HG02943 (cell line): ENCODE results near the gene CIART.

Source experiments
- ATAC-seq: cut with Tn5 transposase; IDR thresholded peaks from one replicate; pipeline ENCODE4 v1.9.1; 2021; ENCODE audit warnings: mild to moderate bottlenecking, low read depth, moderate library complexity; ENCODE audit not compliant: unreplicated experiment

CIART gene

GRCh38 chr1:150261367-150261766 lies 21.0 kb upstream of the CIART start:
- ATAC-seq, result no peak

DNA sequence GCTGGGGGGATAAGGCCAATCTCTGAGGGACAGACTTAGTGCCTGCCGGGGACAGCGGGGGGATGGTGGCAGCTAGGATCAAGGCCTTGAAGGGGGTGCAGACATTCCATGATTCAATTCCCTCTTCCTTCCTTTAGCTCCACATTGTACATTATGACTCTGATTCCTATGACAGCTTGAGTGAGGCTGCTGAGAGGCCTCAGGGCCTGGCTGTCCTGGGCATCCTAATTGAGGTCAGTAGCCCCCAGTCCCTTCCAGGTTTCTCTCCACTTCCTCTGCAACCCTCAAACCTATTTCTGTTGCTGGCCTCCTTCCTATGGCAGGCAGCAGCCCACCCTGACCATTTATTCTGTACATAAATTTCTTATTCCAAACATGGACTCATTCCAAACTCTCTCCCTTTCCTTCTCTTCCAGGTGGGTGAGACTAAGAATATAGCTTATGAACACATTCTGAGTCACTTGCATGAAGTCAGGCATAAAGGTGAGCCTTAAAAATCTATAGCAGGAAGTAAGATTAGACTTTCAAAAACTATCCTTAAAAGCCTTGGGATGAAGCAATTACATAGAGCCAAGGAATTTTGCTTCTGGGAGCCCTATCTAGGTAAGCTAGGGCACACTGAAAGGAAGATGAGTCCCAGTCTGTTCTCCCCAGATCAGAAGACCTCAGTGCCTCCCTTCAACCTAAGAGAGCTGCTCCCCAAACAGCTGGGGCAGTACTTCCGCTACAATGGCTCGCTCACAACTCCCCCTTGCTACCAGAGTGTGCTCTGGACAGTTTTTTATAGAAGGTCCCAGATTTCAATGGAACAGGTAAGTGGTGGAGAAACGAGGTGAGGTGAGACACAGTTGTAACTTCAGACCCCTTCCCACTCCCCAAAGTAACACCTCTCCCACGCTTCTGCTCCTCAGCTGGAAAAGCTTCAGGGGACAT lies 19.7 kb upstream of the CIART start:
- no peak for ATAC-seq

- no peak for ATAC-seq
Observed at GRCh38 chr1:150263549-150263948, 18.8 kb upstream of the CIART start.

GRCh38 chr1:150267896-150268295 lies 14.5 kb upstream of the CIART start:
- ATAC-seq, result no peak

- peak; percentile 15 for ATAC-seq
Observed at GRCh38 chr1:150268340-150268704, 14.0 kb upstream of the CIART start.

- peak; percentile 86 for ATAC-seq
Observed at GRCh38 chr1:150268705-150269403, 13.5 kb upstream of the CIART start, which contains the start of gene APH1A. Gene APH1A (minus strand): TSS chr1:150269016. CDS start chr1:150268810, 206 bp downstream.

GRCh38 chr1:150269451-150269850 lies 12.9 kb upstream of the CIART start:
- no peak for ATAC-seq

DNA sequence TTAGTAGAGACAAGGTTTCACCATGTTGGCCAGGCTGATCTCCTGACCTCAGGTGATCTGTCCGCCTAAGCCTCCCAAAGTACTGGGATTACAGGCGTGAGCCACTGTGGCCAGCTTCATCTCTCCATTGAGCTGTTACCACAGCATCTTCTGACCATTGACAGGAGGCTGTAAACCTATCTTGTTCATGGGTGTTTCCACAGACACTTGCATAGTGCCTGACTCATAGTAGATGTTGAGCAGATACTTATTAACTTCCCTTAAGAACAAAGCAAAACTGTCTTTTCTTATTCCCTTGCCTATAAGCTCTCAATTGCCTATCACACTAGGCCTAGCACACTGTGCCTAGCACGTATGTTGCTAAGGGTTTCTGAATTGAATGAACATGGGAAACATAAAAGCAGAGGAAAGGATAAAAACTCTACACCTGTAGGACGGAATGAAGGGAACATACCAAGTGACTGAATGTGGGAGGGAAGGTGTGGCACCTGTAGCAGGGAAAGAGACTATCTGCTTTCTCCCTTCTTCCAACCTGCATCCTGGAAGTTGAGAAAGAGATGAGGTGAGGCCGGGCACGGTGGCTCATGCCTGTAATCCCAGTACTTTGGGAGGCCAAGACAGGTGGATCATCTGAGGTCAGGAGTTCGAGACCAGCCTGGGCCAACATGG lies 10.9 kb upstream of the CIART start:
- no peak for ATAC-seq

DNA sequence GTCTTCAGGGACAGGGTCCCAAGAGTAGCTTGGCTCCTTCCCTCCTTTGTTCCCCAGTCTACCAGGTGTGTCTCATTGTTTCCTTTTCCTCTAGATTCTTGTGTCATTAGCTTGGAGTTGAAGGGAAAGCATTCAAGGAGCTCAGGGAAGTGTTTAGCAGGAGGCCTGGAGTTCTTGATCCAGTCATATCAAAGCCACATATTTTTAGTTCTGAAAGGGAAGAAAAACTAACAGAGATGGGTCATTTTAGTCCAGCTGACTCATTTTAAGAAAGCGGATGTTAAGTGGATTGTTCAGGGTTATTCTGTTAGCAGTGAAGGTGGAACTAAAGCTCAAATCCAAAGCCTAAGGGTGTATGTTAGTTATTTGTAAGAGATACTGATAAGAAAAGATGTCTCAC lies 9.0 kb upstream of the CIART start:
- ATAC-seq, result no peak

DNA sequence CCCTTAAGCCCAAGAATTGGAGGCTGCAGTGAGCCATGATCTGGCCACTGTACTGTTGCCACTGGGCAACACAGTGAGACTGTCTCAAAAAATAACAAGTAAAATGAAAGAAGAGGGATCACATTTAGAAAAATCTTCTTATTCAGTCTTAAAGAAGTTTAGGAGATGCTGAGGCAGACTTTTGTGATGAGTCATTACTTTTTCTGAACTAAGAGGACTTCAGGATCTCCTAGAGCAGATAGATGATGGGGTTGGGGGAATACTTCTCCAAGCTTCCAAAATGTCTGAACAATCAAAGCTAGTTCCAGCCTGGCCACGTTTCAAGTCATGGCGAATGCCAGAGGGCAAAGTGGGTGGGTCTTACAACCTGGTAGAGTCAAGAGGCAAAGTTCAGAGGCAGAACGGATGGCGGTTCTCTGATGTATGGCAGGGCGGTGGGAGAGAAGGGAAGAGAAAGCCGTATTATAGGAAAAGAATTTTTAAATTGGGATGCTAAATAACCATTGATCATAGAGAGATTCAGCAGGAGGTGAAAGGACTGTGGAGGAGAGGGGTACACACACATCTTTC lies 2.1 kb upstream of the CIART start:
- no peak for ATAC-seq

GRCh38 chr1:150281221-150281757 lies 1.1 kb upstream of the CIART start:
- ATAC-seq, result no peak

DNA sequence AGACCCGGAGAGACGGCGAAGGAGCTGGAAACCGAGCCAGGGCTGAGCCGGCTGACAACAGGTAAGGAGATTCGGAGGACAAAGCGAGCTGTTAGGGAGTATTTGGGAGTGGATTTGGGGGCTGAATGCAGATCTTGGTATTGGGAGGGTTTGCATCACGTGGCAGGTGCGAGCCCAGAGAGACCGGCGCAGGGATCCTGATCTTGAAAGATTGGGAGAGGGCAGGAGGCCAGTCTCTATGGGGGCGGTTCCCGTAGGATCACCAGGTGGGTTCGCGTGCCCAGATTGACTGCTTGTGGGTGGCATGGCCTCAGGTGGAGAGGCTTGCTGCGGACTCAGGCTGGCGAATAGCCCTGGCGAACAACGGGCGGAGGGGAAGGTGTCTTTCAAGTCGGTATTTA lies 204 bp downstream of the CIART start:
- no peak for ATAC-seq

DNA sequence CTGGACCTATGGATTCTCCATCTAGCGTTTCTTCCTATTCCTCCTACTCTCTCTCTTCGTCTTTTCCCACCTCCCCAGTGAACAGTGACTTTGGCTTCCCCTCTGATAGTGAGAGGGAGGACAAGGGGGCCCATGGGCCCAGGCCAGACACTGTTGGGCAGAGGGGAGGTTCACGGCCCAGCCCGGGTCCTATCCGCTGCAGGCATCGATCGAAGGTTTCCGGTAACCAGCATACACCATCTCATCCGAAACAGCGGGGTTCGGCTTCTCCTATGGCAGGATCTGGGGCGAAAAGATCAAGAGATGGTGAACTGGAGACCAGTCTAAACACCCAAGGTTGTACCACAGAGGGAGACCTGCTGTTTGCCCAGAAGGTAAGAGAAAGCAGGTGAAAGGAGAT lies 906 bp downstream of the CIART start:
- no peak for ATAC-seq

DNA sequence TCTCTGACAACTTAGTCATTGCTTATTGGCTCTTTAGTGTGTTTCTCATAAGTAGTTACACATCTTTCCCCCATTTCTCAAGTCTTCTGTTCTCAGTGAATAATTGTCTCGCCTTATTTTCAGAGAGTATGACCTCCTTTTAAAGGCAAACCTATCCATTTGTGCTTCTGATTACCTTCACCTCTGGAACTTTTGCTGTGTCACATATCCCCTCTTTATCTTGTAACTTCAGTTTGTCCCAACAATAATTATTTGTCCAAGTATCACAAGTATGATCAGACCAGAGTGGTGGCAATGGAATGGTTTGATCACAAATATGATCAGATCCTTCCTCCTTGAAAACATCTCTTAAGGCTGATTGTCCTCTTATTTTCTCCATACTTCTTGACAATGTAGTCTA lies 6.0 kb downstream of the CIART start:
- ATAC-seq, result no peak

DNA sequence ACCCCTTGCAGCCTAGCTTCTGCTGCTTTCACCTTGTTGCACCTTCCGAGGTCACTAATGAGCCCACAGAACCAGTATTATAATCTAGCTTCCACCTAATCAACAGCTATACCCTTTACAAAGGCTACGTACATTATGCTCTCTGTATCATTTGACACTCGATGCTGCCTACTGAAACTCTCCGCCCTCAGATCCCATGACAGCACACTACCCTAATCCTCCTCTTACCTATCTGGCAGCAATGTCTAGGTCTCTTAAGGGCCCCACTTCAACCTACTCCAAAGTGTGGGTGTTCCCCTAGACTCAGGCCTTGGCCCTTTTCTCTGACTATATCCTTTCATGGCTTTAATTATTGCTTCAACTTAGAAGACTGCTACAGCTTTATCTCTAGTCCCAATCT lies 6.5 kb downstream of the CIART start:
- ATAC-seq, result no peak

DNA sequence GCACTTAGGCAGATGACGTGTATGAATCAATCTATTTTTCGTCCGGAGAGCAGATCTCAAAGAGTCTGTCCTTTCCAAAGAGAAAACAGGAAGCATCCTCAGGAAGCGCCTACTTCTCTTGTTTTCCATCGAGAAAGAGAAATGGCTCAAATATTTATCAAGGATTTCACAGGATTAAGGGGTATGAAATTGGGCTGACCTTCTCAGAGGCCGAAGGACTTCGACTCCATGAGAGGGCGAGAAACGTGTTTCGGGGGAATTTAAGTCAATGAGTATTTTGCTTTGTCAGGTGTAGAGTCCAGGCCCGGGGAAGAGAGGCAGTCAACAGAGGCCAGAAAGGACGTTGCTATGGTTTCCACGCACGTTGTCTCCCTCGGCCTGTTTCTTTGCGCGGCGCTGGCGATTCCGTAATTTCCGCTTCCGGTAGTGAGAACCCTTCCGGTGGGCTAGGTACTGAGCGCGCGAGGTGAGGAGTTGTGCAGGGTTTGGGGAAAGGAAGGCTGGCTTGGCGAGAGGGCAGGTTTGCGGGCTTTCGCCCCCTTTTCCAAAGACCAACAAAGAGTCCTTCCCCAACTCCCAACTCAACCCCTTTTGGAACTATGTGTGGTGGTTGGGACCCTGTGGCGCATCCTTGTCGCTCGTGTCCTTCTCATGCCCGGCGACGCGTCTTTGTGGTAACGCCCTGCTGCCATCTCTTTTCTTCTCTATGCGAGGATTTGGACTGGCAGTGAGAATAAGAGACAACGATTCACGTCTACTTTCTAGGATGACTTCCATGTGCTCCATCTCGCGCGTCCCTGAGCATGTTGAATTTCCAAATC lies 11.3 kb downstream of the CIART start, which contains the start of gene MRPS21:
Gene MRPS21, plus strand, starts transcription at position 429 of the 821 bp plus-strand sequence. CDS start 506 bp downstream, outside the sequence.
- ATAC-seq, result peak; percentile 81

DNA sequence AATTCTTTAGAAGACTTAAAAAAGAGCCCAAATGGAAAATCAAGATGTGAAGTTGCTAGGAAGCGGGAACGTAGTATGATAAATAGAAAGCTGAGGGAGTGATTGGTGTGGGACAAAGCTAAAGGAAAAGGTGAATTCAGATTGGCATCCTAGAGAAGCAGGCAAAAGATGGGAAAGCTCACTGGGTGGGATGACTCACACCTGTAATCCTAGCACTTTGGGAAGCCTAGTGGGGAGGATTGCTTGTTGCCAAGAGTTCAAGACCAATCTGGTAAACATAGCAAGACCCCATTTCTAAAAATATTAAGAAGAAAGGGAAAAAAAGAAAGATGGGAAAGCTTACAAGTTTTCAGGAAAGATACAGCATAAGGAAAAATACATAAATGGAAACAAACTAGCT lies 13.1 kb downstream of the CIART start:
- no peak for ATAC-seq

DNA sequence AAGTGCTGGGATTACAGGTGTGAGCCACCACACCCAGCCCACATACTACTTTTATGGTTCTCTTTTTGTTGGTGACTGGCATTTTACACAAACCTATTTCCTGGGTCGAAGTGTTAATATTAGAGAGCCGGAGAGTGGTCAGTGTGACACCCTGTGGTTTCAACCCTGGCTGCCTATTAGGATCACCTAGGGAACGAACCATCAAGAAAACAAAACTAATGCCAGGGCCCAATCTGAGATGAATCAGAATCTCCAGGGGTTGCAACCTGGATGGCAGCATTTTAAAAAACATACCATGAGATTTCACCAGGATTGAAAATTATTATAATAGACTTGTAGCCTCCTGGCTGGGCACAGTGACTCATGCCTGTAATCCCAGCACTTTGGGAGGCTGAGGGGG lies 17.4 kb downstream of the CIART start:
- ATAC-seq, result no peak

DNA sequence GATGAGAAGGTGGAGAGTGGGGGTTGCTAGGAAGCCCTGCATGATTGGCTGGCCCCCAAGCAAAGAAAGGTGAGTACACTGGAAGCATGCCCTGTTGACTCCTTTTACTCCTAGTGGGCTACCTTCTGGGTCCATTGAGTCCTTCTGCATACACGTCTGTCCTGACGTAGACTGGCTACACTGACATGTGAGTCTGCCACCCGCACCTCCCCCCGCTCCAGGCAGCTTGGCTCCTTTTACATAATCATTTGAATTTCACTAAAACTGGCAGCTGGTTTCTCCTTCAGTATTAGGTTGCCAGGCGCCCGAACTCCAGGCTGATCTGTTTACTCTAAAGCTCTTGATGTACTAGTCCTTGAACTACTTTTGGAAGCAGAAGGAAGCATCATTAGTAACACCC lies 20.0 kb downstream of the CIART start:
- no peak for ATAC-seq

DNA sequence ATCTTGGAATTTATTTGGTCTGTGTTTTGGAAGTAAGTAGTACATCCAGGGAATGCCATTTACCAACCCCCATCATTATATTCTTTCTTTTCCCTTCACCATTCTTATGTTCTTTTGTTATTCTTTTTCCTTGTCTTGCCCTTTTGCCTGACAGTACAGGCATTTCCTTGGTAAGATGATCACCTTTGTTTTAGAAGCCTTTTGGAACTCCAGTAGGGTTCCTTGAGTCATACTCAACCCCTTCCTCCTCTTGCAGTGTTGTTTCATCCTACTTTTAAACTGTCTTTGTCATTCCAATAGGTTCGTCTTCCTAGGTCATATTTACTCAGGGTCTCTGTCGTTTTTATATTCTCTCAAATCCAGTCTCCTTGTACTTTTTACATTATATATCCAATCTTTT lies 20.5 kb downstream of the CIART start:
- no peak for ATAC-seq
